ENCODE data around the gene SCN8A.
"Not testable (repeated sequence)": the region's sequence is repeated elsewhere in the genome, so short reads cannot be mapped to it uniquely, and the experiment has no call there.

SCN8A gene

GRCh38 chr12:51825216-51825615 is 234.2 kb downstream of the SCN8A start:
- no peak overlapping the region for H3K27ac ChIP-seq
- no peak for DNase-seq
- peaks cover 0 to 49% of the 10 kb centered on the region in 2 donors for H3K27me3 ChIP-seq
- intact Hi-C loops (cut with DNase I; ENCODE audit: low total_unique reads) = no loop called here
- TF ChIP-seq, protein P1, sequence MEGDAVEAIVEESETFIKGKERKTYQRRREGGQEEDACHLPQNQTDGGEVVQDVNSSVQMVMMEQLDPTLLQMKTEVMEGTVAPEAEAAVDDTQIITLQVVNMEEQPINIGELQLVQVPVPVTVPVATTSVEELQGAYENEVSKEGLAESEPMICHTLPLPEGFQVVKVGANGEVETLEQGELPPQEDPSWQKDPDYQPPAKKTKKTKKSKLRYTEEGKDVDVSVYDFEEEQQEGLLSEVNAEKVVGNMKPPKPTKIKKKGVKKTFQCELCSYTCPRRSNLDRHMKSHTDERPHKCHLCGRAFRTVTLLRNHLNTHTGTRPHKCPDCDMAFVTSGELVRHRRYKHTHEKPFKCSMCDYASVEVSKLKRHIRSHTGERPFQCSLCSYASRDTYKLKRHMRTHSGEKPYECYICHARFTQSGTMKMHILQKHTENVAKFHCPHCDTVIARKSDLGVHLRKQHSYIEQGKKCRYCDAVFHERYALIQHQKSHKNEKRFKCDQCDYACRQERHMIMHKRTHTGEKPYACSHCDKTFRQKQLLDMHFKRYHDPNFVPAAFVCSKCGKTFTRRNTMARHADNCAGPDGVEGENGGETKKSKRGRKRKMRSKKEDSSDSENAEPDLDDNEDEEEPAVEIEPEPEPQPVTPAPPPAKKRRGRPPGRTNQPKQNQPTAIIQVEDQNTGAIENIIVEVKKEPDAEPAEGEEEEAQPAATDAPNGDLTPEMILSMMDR (IDR thresholded peaks at IDR 0.05) = no peak
- no peak overlapping the region for H3K4me3 ChIP-seq
- no peaks in the 10 kb centered on the region for H3K36me3 ChIP-seq
- peaks cover 0 to 8% (median 0%) of the 10 kb centered on the region in 4 donors for H3K4me1 ChIP-seq
- no peaks in the 10 kb centered on the region for H3K9me3 ChIP-seq

DNA sequence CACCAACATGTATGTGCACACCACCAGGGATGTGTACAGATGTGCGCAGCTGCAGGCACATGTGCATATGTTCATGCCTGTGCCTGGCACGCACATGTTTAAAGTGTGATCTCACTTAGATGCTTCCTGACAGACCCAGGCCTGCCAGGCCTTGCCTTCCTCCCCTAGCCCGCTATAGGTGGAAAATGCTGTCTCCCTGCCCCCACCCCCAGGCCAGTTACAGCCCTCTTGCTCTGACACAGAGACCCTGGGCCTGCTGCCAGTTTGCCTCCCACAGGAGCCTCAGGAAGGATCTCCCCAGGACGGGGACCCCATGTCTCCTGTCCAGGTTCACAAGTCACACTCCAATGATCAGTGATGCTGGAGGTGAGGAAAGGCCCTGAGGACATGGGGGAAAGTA is 235.8 kb downstream of the SCN8A start:
- Histone ChIP-seq H3K36me3 (no peaks in the 10 kb centered on the region), H3K4me1 (peaks cover 0 to 3% (median 0%) of the 10 kb centered on the region in 4 donors), H3K4me3 (no peak overlapping the region), H3K27me3 (peaks cover 0 to 36% of the 10 kb centered on the region in 2 donors), H3K27ac (no peak overlapping the region), H3K9me3 (no peaks in the 10 kb centered on the region)
- intact Hi-C loops (cut with DNase I; ENCODE audit: low total_unique reads) = no loop called here
- TF ChIP-seq, protein P1 (IDR thresholded peaks at IDR 0.05) = no peak
- DNase-seq = no peak

DNA sequence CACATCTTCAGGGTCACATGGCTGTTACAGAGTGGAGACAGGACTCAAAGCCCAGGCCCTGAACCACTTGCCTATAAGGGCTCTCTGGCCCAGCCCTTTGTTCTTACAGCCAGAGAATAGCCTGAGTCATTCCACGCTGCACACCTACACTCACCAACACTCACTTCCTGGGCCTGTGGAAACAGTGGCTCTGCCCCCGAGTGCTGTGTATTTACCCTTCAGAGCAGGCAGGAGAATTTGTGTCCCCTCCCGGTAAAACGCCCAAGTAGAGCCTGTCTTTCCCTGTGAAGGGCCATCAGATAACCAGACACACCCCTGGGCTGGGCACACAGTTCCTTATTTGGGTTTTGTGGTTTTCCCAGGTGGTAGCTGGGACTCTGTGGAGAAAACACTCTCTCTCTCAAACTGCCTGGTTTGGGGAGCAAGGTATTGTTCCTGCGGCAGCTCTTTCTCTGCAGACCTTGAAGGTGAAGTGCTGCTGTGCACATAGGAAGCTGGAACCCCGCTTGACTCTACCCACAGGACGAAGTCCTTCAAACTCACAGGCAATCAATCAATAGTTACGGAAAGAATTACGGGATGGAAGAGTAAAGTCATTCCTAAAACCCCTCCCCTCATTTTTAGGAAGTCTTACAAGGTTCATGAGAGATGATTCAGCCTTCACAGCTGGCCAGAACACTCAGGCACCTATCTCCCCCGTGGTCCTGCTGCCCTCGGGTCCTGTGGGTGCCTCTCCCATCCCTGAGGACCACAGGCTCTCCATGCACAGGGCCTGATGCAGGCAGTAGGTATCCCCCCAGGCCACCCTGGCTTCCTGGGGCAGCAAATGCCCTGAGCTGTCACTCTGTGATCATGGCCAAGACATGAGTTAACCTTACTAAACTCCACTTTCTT is 237.1 kb downstream of the SCN8A start:
- Histone ChIP-seq H3K4me3 (no peak overlapping the region), H3K9me3 (no peaks in the 10 kb centered on the region), H3K27ac (no peak overlapping the region), H3K4me1 (peaks cover 0 to 3% (median 0%) of the 10 kb centered on the region in 4 donors), H3K27me3 (peaks cover 0 to 32% of the 10 kb centered on the region in 2 donors), H3K36me3 (no peaks in the 10 kb centered on the region)
- intact Hi-C loops (cut with DNase I; ENCODE audit: low total_unique reads) = no loop called here
- DNase-seq = no peak
- TF ChIP-seq, protein P1 (IDR thresholded peaks at IDR 0.05) = no peak

DNA sequence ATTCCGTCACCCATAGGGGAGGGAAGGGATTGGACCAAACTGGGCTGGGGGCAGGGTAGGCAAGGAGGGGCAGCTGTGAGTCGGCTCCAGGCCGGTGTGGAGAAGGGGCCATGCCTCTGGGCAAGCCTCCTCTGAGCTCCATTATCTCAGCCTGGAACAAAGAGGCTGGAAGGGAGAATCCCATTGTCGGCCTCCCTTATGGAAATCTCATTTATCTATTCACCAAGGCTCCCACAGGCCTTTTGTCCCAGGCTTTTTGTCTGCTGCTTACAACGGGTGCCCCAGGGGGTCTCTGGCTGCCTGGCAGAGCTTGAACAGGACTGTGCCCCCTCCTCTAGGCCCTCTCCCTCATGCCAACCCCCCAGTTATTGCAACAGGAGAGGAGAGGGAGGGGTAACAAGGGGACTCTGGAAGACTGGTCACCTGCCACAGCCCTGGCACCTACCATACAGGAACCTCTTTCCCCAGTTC is 238.0 kb downstream of the SCN8A start:
- Histone ChIP-seq H3K9me3 (no peaks in the 10 kb centered on the region), H3K27ac (no peak overlapping the region), H3K27me3 (peaks cover 0 to 32% of the 10 kb centered on the region in 2 donors), H3K36me3 (no peaks in the 10 kb centered on the region), H3K4me1 (peaks cover 0 to 3% (median 0%) of the 10 kb centered on the region in 4 donors), H3K4me3 (no peak overlapping the region)
- TF ChIP-seq, protein P1 (IDR thresholded peaks at IDR 0.05) = no peak
- intact Hi-C loops (cut with DNase I; ENCODE audit: low total_unique reads) = no loop called here
- DNase-seq = no peak

GRCh38 chr12:51829641-51830040 is 238.6 kb downstream of the SCN8A start:
- intact Hi-C loops (cut with DNase I; ENCODE audit: low total_unique reads) = no loop called here
- H3K9me3 ChIP-seq = no peaks in the 10 kb centered on the region

GRCh38 chr12:51831817-51832216 is 240.8 kb downstream of the SCN8A start:
- H3K27ac ChIP-seq; H3K9me3 ChIP-seq; H3K36me3 ChIP-seq; H3K4me3 ChIP-seq; DNase-seq; H3K4me1 ChIP-seq; intact Hi-C loops (cut with DNase I; ENCODE audit: low total_unique reads): not testable (repeated sequence)
- peaks cover 0 to 50% of the 10 kb centered on the region in 2 donors for H3K27me3 ChIP-seq

More at GRCh38 chr12:51829641-51830040, 238.6 kb downstream of the SCN8A start:
- Histone ChIP-seq H3K4me1 (peaks cover 0 to 3% (median 0%) of the 10 kb centered on the region in 4 donors), H3K27ac (no peak overlapping the region), H3K36me3 (no peaks in the 10 kb centered on the region), H3K27me3 (peaks cover 0 to 36% of the 10 kb centered on the region in 2 donors), H3K4me3 (no peak overlapping the region)
- DNase-seq = no peak
- TF ChIP-seq, protein P1 (IDR thresholded peaks at IDR 0.05) = no peak
